ENCODE measurements around the gene TXNDC9.

Gene TXNDC9

GRCh38 chr2:99377879-99378278, 41.7 kb upstream of the TXNDC9 start:
- Histone ChIP-seq H2AFZ (ENCODE audit: low read length) (no peak overlapping the region), H3K27me3 (ENCODE audit: insufficient read depth, low read length, poor library complexity, severe bottlenecking) (no peaks in the 10 kb centered on the region), H4K20me1 (ENCODE audit: insufficient read depth, low read length, poor library complexity, severe bottlenecking) (no peaks in the 10 kb centered on the region), H3F3A (ENCODE audit: low read depth) (no peaks in the 10 kb centered on the region), H3K9ac (ENCODE audit: low read depth, low read length, poor library complexity, severe bottlenecking) (no peak overlapping the region), H3K9me2 (replicated peaks; ENCODE audit: low read depth, low read length) (no peaks in the 10 kb centered on the region), H3K9me3 (ENCODE audit: insufficient read depth, low read depth, low read length) (no peaks in the 10 kb centered on the region; the same call in 1 of the 2 replicates), H3K36me3 (ENCODE audit: insufficient read depth, low read length) (peaks cover 94% of the 10 kb centered on the region), H3K4me3 (ENCODE audit: low read length, poor library complexity, severe bottlenecking) (no peak overlapping the region), H3K4me2 (ENCODE audit: low read depth, low read length, poor library complexity, severe bottlenecking) (no peak overlapping the region), H3K4me1 (ENCODE audit: insufficient read depth, low read length, poor library complexity, severe bottlenecking) (no peaks in the 10 kb centered on the region), H3K79me2 (ENCODE audit: insufficient read depth, low read length) (no peaks in the 10 kb centered on the region)
- no peak for TF ChIP-seq CTCF (conservative IDR thresholded peaks at IDR 0.05; ENCODE audit: low read length)
- TF ChIP-seq EZH2phosphoT487 (IDR thresholded peaks at IDR 0.05; ENCODE audit: borderline replicate concordance), result no peak

GRCh38 chr2:99376254-99376864, 40.2 kb upstream of the TXNDC9 start:
- no peak overlapping the region for H3K9ac ChIP-seq (ENCODE audit: low read depth, low read length, poor library complexity, severe bottlenecking)
- H3K4me1 ChIP-seq (ENCODE audit: insufficient read depth, low read length, poor library complexity, severe bottlenecking), result no peaks in the 10 kb centered on the region
- no peaks in the 10 kb centered on the region for H3K27me3 ChIP-seq (ENCODE audit: insufficient read depth, low read length, poor library complexity, severe bottlenecking)
- H3K4me2 ChIP-seq (ENCODE audit: low read depth, low read length, poor library complexity, severe bottlenecking), result no peak overlapping the region
- no peak overlapping the region for H2AFZ ChIP-seq (ENCODE audit: low read length)
- H3K9me2 ChIP-seq (replicated peaks; ENCODE audit: low read depth, low read length), result no peaks in the 10 kb centered on the region
- H3K36me3 ChIP-seq (ENCODE audit: insufficient read depth, low read length), result peaks cover 92% of the 10 kb centered on the region
- TF ChIP-seq CTCF (conservative IDR thresholded peaks at IDR 0.05; ENCODE audit: low read length), result no peak
- TF ChIP-seq EZH2phosphoT487 (IDR thresholded peaks at IDR 0.05; ENCODE audit: borderline replicate concordance), result no peak
- no peaks in the 10 kb centered on the region; the same call in 1 of the 2 replicates for H3K9me3 ChIP-seq (ENCODE audit: insufficient read depth, low read depth, low read length)
- no peaks in the 10 kb centered on the region for H3K79me2 ChIP-seq (ENCODE audit: insufficient read depth, low read length)
- H3K4me3 ChIP-seq (ENCODE audit: low read length, poor library complexity, severe bottlenecking), result no peak overlapping the region
- H3F3A ChIP-seq (ENCODE audit: low read depth), result no peaks in the 10 kb centered on the region
- H4K20me1 ChIP-seq (ENCODE audit: insufficient read depth, low read length, poor library complexity, severe bottlenecking), result no peaks in the 10 kb centered on the region

DNA sequence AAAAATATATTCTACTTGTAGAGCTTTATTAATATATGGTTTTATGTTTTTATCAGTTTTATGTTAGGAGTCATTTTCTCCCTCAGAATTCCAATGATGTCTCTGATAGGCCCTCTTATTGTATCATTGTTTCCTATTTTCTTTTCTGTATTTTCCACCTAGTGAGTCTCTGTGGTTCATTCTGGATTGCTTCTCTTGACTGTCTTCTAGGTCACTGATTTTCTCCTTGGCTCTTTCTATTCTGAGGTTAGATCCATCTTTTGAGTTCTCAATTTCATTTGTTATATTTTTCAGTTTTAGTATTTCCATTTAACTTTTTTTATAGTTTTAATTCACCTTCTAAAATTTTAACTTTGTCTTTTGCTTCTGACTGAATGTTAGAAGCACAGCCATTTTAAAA, 38.6 kb upstream of the TXNDC9 start:
- Histone ChIP-seq H3K4me3 (ENCODE audit: low read length, poor library complexity, severe bottlenecking) (no peak overlapping the region), H3K9me3 (ENCODE audit: insufficient read depth, low read depth, low read length) (no peaks in the 10 kb centered on the region; the same call in 1 of the 2 replicates), H3K9ac (ENCODE audit: low read depth, low read length, poor library complexity, severe bottlenecking) (no peak overlapping the region), H3K4me1 (ENCODE audit: insufficient read depth, low read length, poor library complexity, severe bottlenecking) (no peaks in the 10 kb centered on the region), H3K79me2 (ENCODE audit: insufficient read depth, low read length) (no peaks in the 10 kb centered on the region), H4K20me1 (ENCODE audit: insufficient read depth, low read length, poor library complexity, severe bottlenecking) (no peaks in the 10 kb centered on the region), H3K9me2 (replicated peaks; ENCODE audit: low read depth, low read length) (no peaks in the 10 kb centered on the region), H2AFZ (ENCODE audit: low read length) (no peak overlapping the region), H3K36me3 (ENCODE audit: insufficient read depth, low read length) (peaks cover 86% of the 10 kb centered on the region), H3F3A (ENCODE audit: low read depth) (no peaks in the 10 kb centered on the region), H3K27me3 (ENCODE audit: insufficient read depth, low read length, poor library complexity, severe bottlenecking) (no peaks in the 10 kb centered on the region), H3K4me2 (ENCODE audit: low read depth, low read length, poor library complexity, severe bottlenecking) (no peak overlapping the region)
- TF ChIP-seq EZH2phosphoT487 (IDR thresholded peaks at IDR 0.05; ENCODE audit: borderline replicate concordance) (no peak), CTCF (conservative IDR thresholded peaks at IDR 0.05; ENCODE audit: low read length) (no peak)

All from Loucy (cell line).